Upper lobe of left lung (tissue), 6 donors: Measurements from ENCODE around the gene PCSK6. TPM values are rescaled to one million over a fixed set of nuclear protein-coding genes. Genes with fewer than 3 reads are reported as not detected.

Experiments used
- ATAC-seq, 2 donors: fragments of 200-7000 bp; cut with Tn5 transposase; one replicate each; pipeline ENCODE4 v1.9.1; 2022; ENCODE audit warnings: mild to moderate bottlenecking in 2 of 2, moderate library complexity in 2 of 2; ENCODE audit not compliant: low FRiP score in 2 of 2
- DNase-seq, 2 donors: peaks; one replicate each; pipeline ENCODE4 v3.0.0-alpha.2; 2019 to 2020
- H3K27ac ChIP-seq, 4 donors: fragments of 200-600 bp; sonication (generic); one replicate each; pipeline ENCODE4 v1.5.1; 2016 to 2019
- H3K27me3 ChIP-seq, 4 donors: fragments of 200-600 bp; sonication (generic); one replicate each; pipeline ENCODE4 v1.5.1; 2017 to 2019
- H3K36me3 ChIP-seq, 4 donors: fragments of 200-600 bp; sonication (generic); one replicate each; pipeline ENCODE4 v1.5.1; 2016 to 2019
- H3K4me1 ChIP-seq, 4 donors: fragments of 200-600 bp; sonication (generic); one replicate each; pipeline ENCODE4 v1.5.1; 2018 to 2019
- H3K4me3 ChIP-seq, 4 donors: fragments of 200-600 bp; sonication (generic); one replicate each; pipeline ENCODE4 v1.5.1; 2017 to 2019; ENCODE audit warnings: mild to moderate bottlenecking in 2 of 4, moderate library complexity in 1 of 4
- H3K9me3 ChIP-seq, 4 donors: fragments of 200-600 bp; sonication (generic); one replicate each; pipeline ENCODE4 v1.5.1; 2018 to 2019
- CTCF ChIP-seq, 6 experiments: fragments of 450-650 bp in 4 of 6; fragments of 200-600 bp in 2 of 6; sonication (generic) in 2 of 6; IDR thresholded peaks; one replicate each; pipeline ENCODE4 v1.5.1; 2016 to 2019; ENCODE audit warnings: antibody characterized with exemption in 6 of 6
- EP300 ChIP-seq, 4 donors: sonication (generic); formaldehyde crosslinking; IDR thresholded peaks; one replicate each; pipeline ENCODE4 v1.5.1; 2017; ENCODE audit warnings: antibody characterized with exemption in 4 of 4, control low read depth in 2 of 4
- POLR2A ChIP-seq, 4 donors: fragments of 450-650 bp; IDR thresholded peaks; one replicate each; pipeline ENCODE4 v1.5.1; 2016 to 2017; ENCODE audit warnings: antibody characterized with exemption in 4 of 4, mild to moderate bottlenecking in 2 of 4
- POLR2AphosphoS5 ChIP-seq, 2 donors: sonication (generic); formaldehyde crosslinking; IDR thresholded peaks; one replicate each; pipeline ENCODE4 v1.5.1; 2017; ENCODE audit warnings: antibody characterized with exemption in 2 of 2
- WGBS, 2 donors: methylation state at CpG; one replicate each; pipeline ENCODE4 v1.1.5; 2017 to 2018; 5-methylcytosine and 5-hydroxymethylcytosine counted together
- total RNA-seq, 6 donors: library from RNA; depleted of rRNA in 4 of 6; stranded (reverse); fragments of >200 nt in 4 of 6; gene quantifications; one replicate each; pipeline versions ENCODE4 v1.1.0 to v1.2.1, GENCODE V29; 2016 to 2021
- donor health status: DM: no; HTN: no; CAD: no; lungs with moderate emphysema.
- donor health status: DM: no; HTN: yes; CAD: no; lungs with severe emphysema.

PCSK6 gene
- total RNA-seq, 6 donors from 2014 or later: 3.1 to 24.4 (median 5.5) TPM

- WGBS, 2 donors: 88% methylated on average over 4 to 8 of the region's 8 CpGs
- DNase-seq: no peak
- no peaks in the 10 kb centered on the region for H3K9me3 ChIP-seq
- no peaks in the 10 kb centered on the region for H3K36me3 ChIP-seq
- TF ChIP-seq POLR2A (IDR thresholded peaks at IDR 0.05): no peak
- TF ChIP-seq CTCF (IDR thresholded peaks at IDR 0.05): no peak
- no peak for TF ChIP-seq POLR2AphosphoS5 (IDR thresholded peaks at IDR 0.05)
- TF ChIP-seq EP300 (IDR thresholded peaks at IDR 0.05): no peak
- H3K4me1 ChIP-seq: no peaks in the 10 kb centered on the region
- no peak for ATAC-seq
- no peaks in the 10 kb centered on the region for H3K27me3 ChIP-seq
- no peak overlapping the region for H3K4me3 ChIP-seq
- no peak overlapping the region for H3K27ac ChIP-seq
Measured at GRCh38 chr15:101429191-101429590, 60.3 kb downstream of the PCSK6 start.

GRCh38 chr15:101428758-101429157, 60.7 kb downstream of the PCSK6 start:
- ATAC-seq (no peak), DNase-seq (no peak)
- H3K4me1 ChIP-seq: no peaks in the 10 kb centered on the region
- no peaks in the 10 kb centered on the region for H3K36me3 ChIP-seq
- H3K9me3 ChIP-seq: no peaks in the 10 kb centered on the region
- 79 to 85% methylated on average over 12 of the region's 12 CpGs for WGBS, 2 donors
- TF ChIP-seq POLR2AphosphoS5 (IDR thresholded peaks at IDR 0.05) (no peak), CTCF (IDR thresholded peaks at IDR 0.05) (no peak), POLR2A (IDR thresholded peaks at IDR 0.05) (no peak), EP300 (IDR thresholded peaks at IDR 0.05) (no peak)
- no peaks in the 10 kb centered on the region for H3K27me3 ChIP-seq
- H3K4me3 ChIP-seq: no peak overlapping the region
- H3K27ac ChIP-seq: no peak overlapping the region

- H3K27me3 ChIP-seq: no peaks in the 10 kb centered on the region
- H3K4me3 ChIP-seq: no peak overlapping the region
- H3K9me3 ChIP-seq: no peaks in the 10 kb centered on the region
- no peak for ATAC-seq
- 86 to 93% methylated on average over 20 of the region's 20 CpGs for WGBS, 2 donors
- H3K4me1 ChIP-seq: no peaks in the 10 kb centered on the region
- no peak for DNase-seq
- no peak overlapping the region for H3K27ac ChIP-seq
- TF ChIP-seq CTCF (IDR thresholded peaks at IDR 0.05) (no peak), EP300 (IDR thresholded peaks at IDR 0.05) (no peak), POLR2A (IDR thresholded peaks at IDR 0.05) (no peak), POLR2AphosphoS5 (IDR thresholded peaks at IDR 0.05) (no peak)
- H3K36me3 ChIP-seq: no peaks in the 10 kb centered on the region
Measured at GRCh38 chr15:101427606-101428487, 61.7 kb downstream of the PCSK6 start.

- DNase-seq: no peak
- 82 to 85% methylated on average over 14 to 17 of the region's 17 CpGs for WGBS, 2 donors
- Histone ChIP-seq H3K27ac (no peak overlapping the region), H3K4me1 (no peaks in the 10 kb centered on the region), H3K4me3 (no peak overlapping the region), H3K9me3 (no peaks in the 10 kb centered on the region), H3K36me3 (no peaks in the 10 kb centered on the region), H3K27me3 (no peaks in the 10 kb centered on the region)
- no peak for TF ChIP-seq CTCF (IDR thresholded peaks at IDR 0.05)
- no peak for TF ChIP-seq POLR2A (IDR thresholded peaks at IDR 0.05)
- no peak for TF ChIP-seq EP300 (IDR thresholded peaks at IDR 0.05)
- TF ChIP-seq POLR2AphosphoS5 (IDR thresholded peaks at IDR 0.05): no peak
- no peak for ATAC-seq
Measured at GRCh38 chr15:101426761-101427333, 62.7 kb downstream of the PCSK6 start.
